HEK293T (cell line): ENCODE results near the gene ALDH4A1.

ENCODE experiments used
- CTCF ChIA-PET: fragments of 350-600 bp; formaldehyde crosslinking; extraction: SDS; loops from one replicate; lab custom pipeline; 2021; ENCODE audit warnings: antibody characterized with exemption, inconsistent platforms; lab: Yijun Ruan, JAX
- POLR2A ChIA-PET: fragments of 350-600 bp; formaldehyde crosslinking; extraction: SDS; loops from one replicate; lab custom pipeline; 2020; ENCODE audit warnings: antibody characterized with exemption, inconsistent platforms; lab: Yijun Ruan, JAX
- DNase-seq: peaks from one replicate; pipeline ENCODE4 v3.0.0; 2012; ENCODE audit warnings: mixed read lengths; ENCODE audit errors: extremely low spot score
- ARNT ChIP-seq: fragments of 450-650 bp; IDR thresholded peaks from 2 replicates; pipeline ENCODE4 v1.6.1; 2017; ENCODE audit warnings: mild to moderate bottlenecking
- BHLHE40 ChIP-seq: fragments of 450-650 bp; IDR thresholded peaks from 2 replicates; pipeline ENCODE4 v1.6.1; 2016; ENCODE audit warnings: mild to moderate bottlenecking, moderate library complexity, borderline replicate concordance
- CTBP1 ChIP-seq: fragments of 450-650 bp; IDR thresholded peaks from 2 replicates; pipeline ENCODE4 v1.6.1; 2016; ENCODE audit warnings: borderline replicate concordance
- ELF4 ChIP-seq: fragments of 450-650 bp; IDR thresholded peaks from 2 replicates; pipeline ENCODE4 v1.6.1; 2017; ENCODE audit warnings: antibody characterized with exemption
- FOXA1 ChIP-seq: fragments of 450-650 bp; IDR thresholded peaks from 2 replicates; pipeline ENCODE4 v1.6.1; 2016; ENCODE audit warnings: mild to moderate bottlenecking
- FOXK2 ChIP-seq: fragments of 450-650 bp; IDR thresholded peaks from 2 replicates; pipeline ENCODE4 v1.6.1; 2016; ENCODE audit warnings: mild to moderate bottlenecking
- FOXM1 ChIP-seq: fragments of 450-650 bp; IDR thresholded peaks from 2 replicates; pipeline ENCODE4 v1.6.1; 2017; ENCODE audit warnings: mild to moderate bottlenecking, borderline replicate concordance
- HDGF ChIP-seq: fragments of 450-650 bp; IDR thresholded peaks from 2 replicates; pipeline ENCODE4 v1.6.1; 2017; ENCODE audit warnings: antibody characterized with exemption, borderline replicate concordance
- L3MBTL2 ChIP-seq: fragments of 450-650 bp; conservative IDR thresholded peaks from 2 replicates; pipeline ENCODE4 v1.6.1; 2016; ENCODE audit warnings: mild to moderate bottlenecking
- LEF1 ChIP-seq: fragments of 450-650 bp; IDR thresholded peaks from 2 replicates; pipeline ENCODE4 v1.6.1; 2017; ENCODE audit warnings: mild to moderate bottlenecking, borderline replicate concordance
- NFRKB ChIP-seq: fragments of 450-650 bp; IDR thresholded peaks from 2 replicates; pipeline ENCODE4 v1.6.1; 2016; ENCODE audit warnings: mild to moderate bottlenecking, moderate library complexity
- PKNOX1 ChIP-seq: fragments of 450-650 bp; IDR thresholded peaks from 2 replicates; pipeline ENCODE4 v1.6.1; 2016
- SP1 ChIP-seq: fragments of 450-650 bp; IDR thresholded peaks from 2 replicates; pipeline ENCODE4 v1.6.1; 2017
- SUZ12 ChIP-seq: fragments of 450-650 bp; IDR thresholded peaks from 2 replicates; pipeline ENCODE4 v1.6.1; 2016; ENCODE audit warnings: mild to moderate bottlenecking
- TARDBP ChIP-seq: fragments of 450-650 bp; IDR thresholded peaks from 2 replicates; pipeline ENCODE4 v1.6.1; 2016
- ZNF384 ChIP-seq: fragments of 450-650 bp; IDR thresholded peaks from 2 replicates; pipeline ENCODE4 v1.6.1; 2016

Gene ALDH4A1

DNA sequence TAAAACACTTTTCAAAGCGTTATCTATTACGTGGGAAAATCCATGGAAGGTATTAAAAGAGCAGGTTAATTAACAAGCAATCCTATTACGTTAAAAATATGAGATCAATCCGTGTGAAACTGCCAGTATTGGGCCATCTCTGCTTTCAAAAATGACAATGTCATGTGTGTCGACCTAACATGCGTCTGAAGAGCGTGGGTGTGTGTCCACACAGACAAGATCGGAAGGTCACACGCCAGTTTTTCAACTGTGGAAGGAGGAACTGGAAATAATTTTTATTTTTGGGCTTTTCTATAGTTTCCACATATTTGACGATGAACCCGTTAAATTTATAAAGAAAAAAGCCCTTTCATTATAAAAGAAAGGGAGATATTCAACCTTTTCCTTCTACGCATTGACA is 17.6 kb upstream of the ALDH4A1 start:
- no peak for DNase-seq
- TF ChIP-seq L3MBTL2: no peak
- TF ChIP-seq FOXA1: no peak
- TF ChIP-seq BHLHE40: no peak
- TF ChIP-seq TARDBP: no peak
- TF ChIP-seq NFRKB: no peak
- TF ChIP-seq ELF4: no peak
- no peak for TF ChIP-seq PKNOX1
- no peak for TF ChIP-seq HDGF
- TF ChIP-seq FOXK2: no peak
- TF ChIP-seq SP1: no peak
- no peak for TF ChIP-seq ZNF384
- no peak for TF ChIP-seq FOXM1
- no peak for TF ChIP-seq CTBP1
- TF ChIP-seq LEF1: no peak
- no peak for TF ChIP-seq ARNT
- no peak for TF ChIP-seq SUZ12
- CTCF ChIA-PET: interaction anchor here (1.4 kb wide), 1 partner anchor 13 kb away, joined by 4 read pairs; no protein-coding TSS in a partner anchor
- POLR2A ChIA-PET: no interaction called here

DNA sequence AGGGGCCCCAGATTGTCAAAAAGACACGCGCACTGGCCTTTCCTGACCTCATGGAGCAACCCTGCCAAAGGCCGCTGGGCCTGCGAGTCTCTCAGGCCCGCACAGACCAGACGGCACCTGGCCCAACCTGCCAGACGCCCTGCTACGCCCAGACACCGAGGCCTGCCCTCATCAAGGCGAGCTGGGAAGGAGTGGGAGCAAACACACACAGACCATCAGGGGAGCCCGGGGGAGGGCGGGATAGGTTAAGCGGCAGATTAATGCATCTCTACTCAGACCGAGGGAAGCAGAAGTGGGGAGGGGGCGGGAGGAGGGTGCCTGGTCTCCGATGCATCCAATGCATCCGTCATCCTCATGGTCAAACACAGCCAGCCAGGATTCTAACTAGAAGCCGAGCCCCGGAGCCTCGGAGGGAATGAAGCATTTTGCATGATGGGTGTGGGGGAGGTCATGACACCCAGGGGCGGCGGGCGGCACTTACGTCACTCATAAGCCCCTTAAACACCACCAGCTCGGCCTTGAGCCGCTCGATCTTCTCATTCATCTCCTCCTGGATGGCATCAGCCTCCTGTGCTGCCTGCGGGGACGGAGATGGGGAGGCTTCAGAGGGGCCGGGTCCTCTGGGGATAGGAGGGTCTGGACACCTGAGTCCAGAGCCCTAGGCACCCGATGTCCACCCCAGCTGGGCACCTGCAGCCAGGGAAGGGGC is 17.0 kb upstream of the ALDH4A1 start:
- DNase-seq: no peak
- POLR2A ChIA-PET: no interaction called here
- CTCF ChIA-PET: interaction anchor here (0.9 kb wide), 1 partner anchor 12 kb away, joined by 5 read pairs; no protein-coding TSS in a partner anchor

GRCh38 chr1:18918417-18918816 is 16.1 kb upstream of the ALDH4A1 start:
- ChIA-PET POLR2A (no interaction called here), CTCF (interaction anchor here (0.9 kb wide), 1 partner anchor 11 kb away, joined by 5 read pairs; no protein-coding TSS in a partner anchor)
- no peak for DNase-seq
- TF ChIP-seq FOXK2: no peak
- no peak for TF ChIP-seq HDGF
- TF ChIP-seq SP1: no peak
- no peak for TF ChIP-seq BHLHE40
- no peak for TF ChIP-seq SUZ12
- no peak for TF ChIP-seq NFRKB
- TF ChIP-seq CTBP1: no peak
- TF ChIP-seq ARNT: no peak
- no peak for TF ChIP-seq PKNOX1
- TF ChIP-seq FOXA1: no peak
- TF ChIP-seq ELF4: no peak
- no peak for TF ChIP-seq LEF1
- no peak for TF ChIP-seq ZNF384
- TF ChIP-seq TARDBP: no peak
- no peak for TF ChIP-seq FOXM1
- TF ChIP-seq L3MBTL2: no peak

More for the DNA sequence above, 17.0 kb upstream of the ALDH4A1 start:
- no peak for TF ChIP-seq L3MBTL2
- TF ChIP-seq TARDBP: no peak
- no peak for TF ChIP-seq SUZ12
- TF ChIP-seq FOXK2: no peak
- TF ChIP-seq ZNF384: no peak
- TF ChIP-seq HDGF: no peak
- TF ChIP-seq BHLHE40: no peak
- no peak for TF ChIP-seq FOXM1
- no peak for TF ChIP-seq SP1
- no peak for TF ChIP-seq PKNOX1
- no peak for TF ChIP-seq LEF1
- no peak for TF ChIP-seq CTBP1

GRCh38 chr1:18917071-18917799 is 14.9 kb upstream of the ALDH4A1 start:
- TF ChIP-seq FOXK2 (no peak), ZNF384 (no peak), CTBP1 (no peak), SP1 (no peak), FOXA1 (no peak)
- POLR2A ChIA-PET: no interaction called here
- DNase-seq: no peak
- CTCF ChIA-PET: no interaction called here

DNA sequence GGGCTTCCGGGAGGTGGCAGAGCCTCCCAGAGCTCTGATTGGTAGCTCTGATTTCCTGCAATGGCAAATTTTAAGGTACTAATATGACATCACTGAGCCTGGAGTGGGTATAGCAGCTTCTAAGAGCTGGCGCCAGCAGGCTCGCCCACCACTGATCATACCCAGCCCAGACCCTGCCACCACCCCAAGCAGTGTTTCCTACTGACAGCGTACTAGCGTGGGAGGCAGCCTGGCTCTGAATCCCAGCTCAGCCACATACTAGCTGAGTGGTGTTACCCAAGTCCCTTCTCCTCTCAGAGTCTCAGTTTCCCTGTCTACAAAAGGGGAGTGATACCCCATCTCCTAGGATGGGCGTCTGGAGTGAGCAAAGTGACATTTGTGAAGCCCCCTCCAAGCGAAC is 13.0 kb upstream of the ALDH4A1 start:
- no peak for DNase-seq
- TF ChIP-seq LEF1 (no peak), FOXM1 (no peak), BHLHE40 (no peak), ELF4 (no peak), TARDBP (no peak), SP1 (no peak), NFRKB (no peak), L3MBTL2 (no peak), ARNT (no peak), PKNOX1 (no peak), CTBP1 (no peak)
- ChIA-PET POLR2A (interaction anchor here (0.9 kb wide), 1 partner anchor 291 kb away, joined by 3 read pairs; no protein-coding TSS in a partner anchor), CTCF (interaction anchor here (1.1 kb wide), 1 partner anchor 148 kb away, joined by 3 read pairs; no protein-coding TSS in a partner anchor)
